GM19023 (cell line): ENCODE data around the gene BHLHA15.

Experiments used
- ATAC-seq: cut with Tn5 transposase; IDR thresholded peaks from one replicate; pipeline ENCODE4 v1.9.1; 2021; ENCODE audit warnings: mild to moderate bottlenecking, moderate library complexity; ENCODE audit not compliant: unreplicated experiment

BHLHA15 gene

GRCh38 chr7:98240961-98241673 lies 29.9 kb downstream of the BHLHA15 start:
- no peak for ATAC-seq

- ATAC-seq: no peak
Measured at GRCh38 chr7:98241674-98242241, 30.5 kb downstream of the BHLHA15 start.

GRCh38 chr7:98242342-98242741 lies 31.1 kb downstream of the BHLHA15 start:
- no peak for ATAC-seq

DNA sequence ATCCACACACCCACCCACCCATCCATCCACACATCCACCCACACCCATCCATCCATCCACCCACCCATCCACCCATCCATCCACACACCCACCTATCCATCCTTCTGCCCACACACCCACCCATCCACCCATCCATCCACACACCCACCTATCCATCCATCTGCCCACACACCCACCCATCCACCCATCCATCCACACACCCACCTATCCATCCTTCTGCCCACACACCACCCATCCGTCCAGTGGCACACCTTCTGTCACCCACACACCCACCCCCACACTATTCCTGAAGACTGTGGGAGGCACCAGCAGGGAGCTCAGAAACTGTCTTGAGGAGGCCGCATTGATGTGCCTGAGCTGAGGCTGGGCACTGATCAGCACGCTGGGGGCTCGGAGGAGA lies 31.7 kb downstream of the BHLHA15 start:
- ATAC-seq: no peak

GRCh38 chr7:98244871-98245270 lies 33.6 kb downstream of the BHLHA15 start:
- no peak for ATAC-seq

DNA sequence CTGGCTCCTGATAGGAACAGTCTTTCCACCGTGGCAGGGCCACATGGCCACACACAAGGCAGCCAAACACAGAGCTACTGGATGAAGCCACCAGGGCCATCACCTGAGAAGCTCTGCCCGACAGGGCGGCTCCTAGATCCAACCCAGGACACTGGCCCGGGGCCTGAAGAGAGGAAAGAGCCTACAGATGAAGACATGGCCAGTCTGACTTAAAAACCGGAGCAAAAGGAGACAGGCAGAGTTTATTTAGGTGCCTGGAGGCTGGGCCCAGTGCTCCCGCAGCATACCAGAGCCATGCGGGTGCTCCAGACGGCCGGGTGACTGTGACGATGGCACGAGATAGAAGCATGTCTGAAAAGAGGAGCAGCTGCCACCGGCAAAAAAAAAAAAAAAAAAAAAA lies 36.9 kb downstream of the BHLHA15 start:
- ATAC-seq: no peak

GRCh38 chr7:98249106-98249505 lies 37.9 kb downstream of the BHLHA15 start:
- no peak for ATAC-seq

- ATAC-seq: no peak
Measured at GRCh38 chr7:98250789-98251188, 39.5 kb downstream of the BHLHA15 start.

- peak; percentile 12 for ATAC-seq
Measured at GRCh38 chr7:98251231-98251600, 40.0 kb downstream of the BHLHA15 start.

DNA sequence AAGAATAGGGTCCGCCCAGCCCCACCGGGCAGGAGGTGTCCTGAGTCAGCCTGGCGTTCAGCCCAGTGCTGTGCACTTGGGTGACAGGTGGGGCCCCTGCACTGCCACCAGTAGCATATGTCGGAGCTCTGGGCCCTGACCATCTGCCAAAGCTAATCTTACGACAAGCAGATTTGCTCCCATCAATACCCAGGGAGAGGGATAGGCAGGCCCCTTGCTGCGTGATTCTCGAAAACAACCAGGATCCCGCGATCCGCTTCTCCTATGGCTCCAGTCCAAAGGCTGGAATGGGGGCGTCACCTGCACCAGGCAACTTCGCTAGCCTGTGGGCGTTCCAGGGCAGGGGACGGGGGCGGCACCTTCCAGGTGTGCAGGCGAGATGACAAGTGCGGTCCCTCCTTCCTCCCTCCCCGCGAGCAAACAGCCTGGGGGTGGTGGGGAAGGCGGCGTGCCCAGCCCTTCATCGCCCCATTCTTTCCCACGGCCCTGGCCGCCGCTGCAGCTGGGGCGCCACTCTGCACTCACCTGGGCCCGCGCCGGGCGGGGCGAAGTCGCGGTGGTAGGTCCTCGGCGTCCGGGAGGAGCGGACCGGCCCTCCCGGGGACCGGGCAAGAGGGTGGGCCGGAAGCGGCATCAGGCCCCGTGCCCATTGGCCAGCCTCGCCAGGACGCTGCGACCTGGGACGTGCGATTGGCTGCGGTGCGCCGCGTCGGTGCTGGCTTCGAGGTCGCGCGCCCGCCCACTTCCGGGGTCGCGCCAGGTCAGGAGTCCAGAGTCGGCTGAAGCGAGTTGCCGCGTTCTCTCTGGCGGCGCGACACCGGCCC lies 40.6 kb downstream of the BHLHA15 start, which contains the start of gene TECPR1:
TSS of gene TECPR1 (minus strand) at position 632 of the 824 bp plus-strand sequence. CDS start 6,086 bp downstream, outside the sequence.
- ATAC-seq: peak; percentile 98

DNA sequence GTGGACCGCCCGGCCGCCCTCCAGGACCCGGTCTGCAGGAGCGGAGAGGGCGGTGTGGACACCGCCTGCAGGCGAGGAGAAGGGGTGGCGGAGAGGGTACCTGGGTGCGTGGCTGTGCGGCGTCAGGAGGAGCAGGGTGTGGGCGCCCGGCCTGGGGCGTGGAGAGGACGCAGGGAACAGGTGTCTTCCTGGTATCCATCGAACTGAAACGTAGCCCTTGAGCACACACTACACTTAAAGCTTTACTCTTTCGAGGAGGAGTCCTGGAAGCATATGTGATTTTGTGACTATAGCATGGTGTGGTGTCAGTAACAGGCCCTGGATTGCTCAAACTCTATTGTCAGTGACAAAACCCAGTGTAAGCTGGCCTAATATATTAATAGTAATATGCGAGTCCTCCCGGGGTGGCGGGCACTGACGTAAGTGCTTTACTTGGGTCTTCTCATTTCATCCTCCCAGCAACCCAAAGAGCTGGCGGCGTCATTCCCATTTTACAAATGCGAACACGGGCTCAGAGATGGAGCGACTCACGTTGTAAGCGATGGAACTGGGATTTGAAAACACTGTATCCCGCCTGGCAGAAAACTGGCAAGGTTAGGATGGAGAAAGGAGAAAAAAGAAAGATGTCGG lies 41.3 kb downstream of the BHLHA15 start:
- ATAC-seq: peak; percentile 32

- ATAC-seq: no peak
Measured at GRCh38 chr7:98254516-98254915, 43.3 kb downstream of the BHLHA15 start.

- ATAC-seq: no peak
Measured at GRCh38 chr7:98254951-98255610, 43.8 kb downstream of the BHLHA15 start.

GRCh38 chr7:98256431-98256830 lies 45.2 kb downstream of the BHLHA15 start:
- ATAC-seq: no peak

DNA sequence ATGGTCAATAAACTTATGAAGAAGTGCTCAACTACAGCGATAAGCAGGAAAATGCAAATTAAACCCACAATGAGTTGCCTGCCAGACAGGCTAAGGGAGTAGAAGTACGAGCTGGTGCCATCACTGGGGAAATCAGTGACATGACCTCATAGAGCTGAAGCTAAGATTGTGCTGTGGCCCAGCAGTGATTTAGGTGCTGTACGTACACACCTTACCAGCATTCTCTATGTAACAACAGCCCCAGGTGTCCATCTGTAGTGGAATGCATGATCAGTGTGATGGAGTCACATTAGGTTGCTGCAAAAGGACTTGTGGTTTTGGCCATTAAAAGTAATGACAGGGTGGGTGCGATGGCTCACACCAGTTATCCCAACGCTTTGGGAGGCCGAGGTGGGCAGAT lies 46.5 kb downstream of the BHLHA15 start:
- no peak for ATAC-seq
